Breast epithelium (tissue), 3 donors: ENCODE results near the gene AIG1.

Experiments
- POLR2AphosphoS5 ChIP-seq, 3 donors: sonication (generic); formaldehyde crosslinking; IDR thresholded peaks; one replicate each; pipeline ENCODE4 v1.6.1; 2017; ENCODE audit warnings: antibody characterized with exemption in 3 of 3
- TF ChIP-seq, protein P1 (sequence below), 3 donors: fragments of 450-650 bp; IDR thresholded peaks; one replicate each; pipeline ENCODE4 v1.5.1; 2016 to 2017; ENCODE audit warnings: antibody characterized with exemption in 3 of 3, mild to moderate bottlenecking in 3 of 3, moderate library complexity in 3 of 3

- TF ChIP-seq, protein P1, sequence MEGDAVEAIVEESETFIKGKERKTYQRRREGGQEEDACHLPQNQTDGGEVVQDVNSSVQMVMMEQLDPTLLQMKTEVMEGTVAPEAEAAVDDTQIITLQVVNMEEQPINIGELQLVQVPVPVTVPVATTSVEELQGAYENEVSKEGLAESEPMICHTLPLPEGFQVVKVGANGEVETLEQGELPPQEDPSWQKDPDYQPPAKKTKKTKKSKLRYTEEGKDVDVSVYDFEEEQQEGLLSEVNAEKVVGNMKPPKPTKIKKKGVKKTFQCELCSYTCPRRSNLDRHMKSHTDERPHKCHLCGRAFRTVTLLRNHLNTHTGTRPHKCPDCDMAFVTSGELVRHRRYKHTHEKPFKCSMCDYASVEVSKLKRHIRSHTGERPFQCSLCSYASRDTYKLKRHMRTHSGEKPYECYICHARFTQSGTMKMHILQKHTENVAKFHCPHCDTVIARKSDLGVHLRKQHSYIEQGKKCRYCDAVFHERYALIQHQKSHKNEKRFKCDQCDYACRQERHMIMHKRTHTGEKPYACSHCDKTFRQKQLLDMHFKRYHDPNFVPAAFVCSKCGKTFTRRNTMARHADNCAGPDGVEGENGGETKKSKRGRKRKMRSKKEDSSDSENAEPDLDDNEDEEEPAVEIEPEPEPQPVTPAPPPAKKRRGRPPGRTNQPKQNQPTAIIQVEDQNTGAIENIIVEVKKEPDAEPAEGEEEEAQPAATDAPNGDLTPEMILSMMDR (IDR thresholded peaks at IDR 0.05): no peak
- no peak for TF ChIP-seq POLR2AphosphoS5 (IDR thresholded peaks at IDR 0.05)
Measured at GRCh38 chr6:143037470-143037869, 23.2 kb upstream of the AIG1 start.
